Aorta (tissue), 5 donors: ENCODE measurements around the gene MS4A12. TPM values are rescaled to one million over a fixed set of nuclear protein-coding genes. Genes with fewer than 3 reads are reported as not detected.
"Not testable (repeated sequence)": the region's sequence is repeated elsewhere in the genome, so short reads cannot be mapped to it uniquely, and the experiment has no call there.

Source experiments
- ATAC-seq: fragments of 200-7000 bp; cut with Tn5 transposase; one replicate; pipeline ENCODE4 v1.9.1; 2022; ENCODE audit warnings: moderate library complexity; ENCODE audit not compliant: low FRiP score
- DNase-seq, 2 donors: peaks; one replicate each; pipeline ENCODE4 v3.0.0-alpha.2; 2020
- H3K27ac ChIP-seq, 2 donors: one replicate each; pipeline ENCODE4 v1.5.1; 2013; ENCODE audit warnings: low read length in 2 of 2, mild to moderate bottlenecking in 2 of 2, moderate library complexity in 2 of 2, control low read depth in 1 of 2, inconsistent platforms in 1 of 2, low read depth in 1 of 2
- H3K27me3 ChIP-seq, 2 donors: one replicate each; pipeline ENCODE4 v1.6.1; 2013; ENCODE audit warnings: control low read depth in 1 of 2, low read length in 1 of 2, mild to moderate bottlenecking in 1 of 2, moderate library complexity in 1 of 2; ENCODE audit not compliant: insufficient read depth in 2 of 2, control insufficient read depth in 1 of 2
- H3K36me3 ChIP-seq, 2 donors: one replicate each; pipeline ENCODE4 v1.6.1; 2013; ENCODE audit warnings: control low read depth in 1 of 2, low read length in 1 of 2, mild to moderate bottlenecking in 1 of 2; ENCODE audit not compliant: insufficient read depth in 2 of 2, control insufficient read depth in 1 of 2
- H3K4me1 ChIP-seq, 2 donors: one replicate each; pipeline ENCODE4 v1.6.1; 2013; ENCODE audit warnings: low read length in 2 of 2, control low read depth in 1 of 2, mild to moderate bottlenecking in 1 of 2, moderate library complexity in 1 of 2; ENCODE audit not compliant: insufficient read depth in 2 of 2, control insufficient read depth in 1 of 2
- H3K4me3 ChIP-seq, 2 donors: one replicate each; pipeline ENCODE4 v1.5.1; 2013; ENCODE audit warnings: low read length in 2 of 2, control low read depth in 1 of 2, mild to moderate bottlenecking in 1 of 2
- H3K9me3 ChIP-seq: one replicate; pipeline ENCODE4 v1.6.1; 2013; ENCODE audit warnings: mild to moderate bottlenecking, low read length; ENCODE audit not compliant: control insufficient read depth
- WGBS, 2 donors: extraction: QIAGEN DNeasy Blood & Tissue Kit; methylation state at CpG; one replicate each; pipeline ENCODE4 v1.1.7; 2013; 5-methylcytosine and 5-hydroxymethylcytosine counted together
- intact Hi-C, 2 donors: fragments of 100-400 bp; cut with DNase I; formaldehyde crosslinking; loops; one replicate each; pipeline versions ENCODE4 v1.14.2 to v1.15.0; 2022
- polyA plus RNA-seq, 2 donors: library from polyadenylated mRNA; stranded (reverse); fragments of 200-250 nt; gene quantifications; one replicate each; pipeline ENCODE4 v1.2.3, GENCODE V29; 2013
- total RNA-seq, 2 donors: library from RNA; stranded (reverse); fragmentation: NEBNext Ultra II Directional; extraction: Animal tissue kit (Norgen Biotek cat#: 25700); gene quantifications; one replicate each; pipeline ENCODE4 v1.2.1, GENCODE V29; 2021
- donor health status: healthy with polysubstance abuse.
- donor health status: Bipolar disorder and iron deficiency.
- donor health status: DM: no; HTN: no; CAD: no.
- donor health status: DM: no; HTN: no; CAD: no.
- donor health status: DM: yes; HTN: yes; CAD: no.

MS4A12 gene
- total and polyA plus RNA-seq, 4 donors, result 0.84 to 11.1 TPM; not detected in 2

DNA sequence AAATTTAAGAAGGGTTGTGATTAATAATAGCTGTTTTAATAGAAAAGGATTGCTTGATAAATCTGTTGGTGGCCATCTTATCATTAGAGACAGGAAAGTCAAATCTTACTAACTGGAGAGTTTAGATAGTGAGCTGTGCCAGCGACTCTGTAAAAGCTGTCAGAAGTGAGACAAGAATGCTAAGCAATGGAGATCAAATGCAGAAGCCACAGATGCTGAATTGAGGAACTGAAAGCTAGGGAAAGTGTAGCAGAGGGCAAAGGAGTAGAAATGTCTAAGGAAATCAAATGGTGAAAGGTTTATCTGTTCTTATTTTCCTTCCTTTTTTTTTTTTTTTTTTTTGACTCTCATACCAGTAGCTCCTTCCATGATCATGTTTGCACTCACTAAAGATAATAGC lies 36.4 kb downstream of the MS4A12 start:
- no peak overlapping the region for H3K4me3 ChIP-seq
- no peaks in the 10 kb centered on the region for H3K9me3 ChIP-seq
- no peaks in the 10 kb centered on the region for H3K4me1 ChIP-seq
- ATAC-seq (no peak), DNase-seq (no peak)
- intact Hi-C loops, result no loop called here
- no peaks in the 10 kb centered on the region for H3K36me3 ChIP-seq
- H3K27ac ChIP-seq, result no peak overlapping the region
- no peaks in the 10 kb centered on the region for H3K27me3 ChIP-seq
- WGBS, 2 donors, result 33 to 52% methylated on average over 1 of the region's 1 CpG

DNA sequence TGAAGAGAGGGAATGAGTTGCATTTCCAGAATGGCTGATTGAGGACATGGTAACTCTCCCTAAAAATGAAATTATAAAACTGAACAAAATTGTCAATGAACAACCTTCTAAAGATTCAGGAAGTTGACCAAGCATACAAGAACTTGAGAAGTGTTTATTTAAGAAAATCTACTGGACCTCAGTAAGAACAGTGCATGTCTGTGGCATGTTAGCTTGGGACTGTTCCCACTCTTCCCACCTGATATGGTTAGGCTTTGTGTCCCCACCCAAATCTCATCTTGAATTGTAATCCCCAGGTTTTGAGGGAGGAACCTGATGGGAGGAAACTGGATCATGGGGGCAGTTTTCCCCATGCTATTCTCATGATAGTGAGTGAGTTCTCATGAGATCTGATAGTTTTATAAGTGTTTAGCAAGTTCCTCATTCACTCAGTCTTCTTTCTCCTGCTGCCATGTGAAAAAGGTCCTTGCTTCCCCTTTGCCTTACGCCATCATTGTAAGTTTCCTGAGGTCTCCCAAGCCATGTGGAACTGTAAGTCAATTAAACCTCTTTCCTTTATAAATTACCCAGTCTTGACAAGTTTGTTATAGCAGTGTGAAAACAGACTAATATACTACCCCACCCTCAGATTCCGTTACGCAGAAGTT lies 38.0 kb downstream of the MS4A12 start:
- no peak for DNase-seq
- Histone ChIP-seq H3K27ac (no peak overlapping the region), H3K4me3 (no peak overlapping the region), H3K4me1 (no peaks in the 10 kb centered on the region), H3K36me3 (no peaks in the 10 kb centered on the region), H3K9me3 (no peaks in the 10 kb centered on the region), H3K27me3 (no peaks in the 10 kb centered on the region)
- no peak for ATAC-seq
- WGBS, 2 donors, result 91 to 92% methylated on average over 3 of the region's 3 CpGs
- intact Hi-C loops, result no loop called here

DNA sequence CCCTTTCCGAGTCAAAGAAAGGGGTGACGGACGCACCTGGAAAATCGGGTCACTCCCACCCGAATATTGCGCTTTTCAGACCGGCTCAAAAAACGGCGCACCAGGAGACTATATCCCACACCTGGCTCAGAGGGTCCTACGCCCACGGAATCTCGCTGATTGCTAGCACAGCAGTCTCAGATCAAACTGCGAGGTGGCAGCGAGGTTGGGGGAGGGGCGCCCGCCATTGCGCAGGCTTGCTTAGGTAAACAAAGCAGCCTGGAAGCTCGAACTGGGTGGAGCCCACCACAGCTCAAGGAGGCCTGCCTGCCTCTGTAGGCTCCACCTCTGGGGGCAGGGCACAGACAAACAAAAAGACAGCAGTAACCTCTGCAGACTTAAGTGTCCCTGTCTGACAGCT lies 39.8 kb downstream of the MS4A12 start:
- intact Hi-C loops, DNase-seq, H3K27ac ChIP-seq, H3K27me3 ChIP-seq, H3K36me3 ChIP-seq, H3K4me1 ChIP-seq, ATAC-seq, H3K9me3 ChIP-seq, H3K4me3 ChIP-seq: not testable (repeated sequence)
- WGBS, 2 donors, result 86 to 87% methylated on average over 12 to 18 of the region's 18 CpGs

DNA sequence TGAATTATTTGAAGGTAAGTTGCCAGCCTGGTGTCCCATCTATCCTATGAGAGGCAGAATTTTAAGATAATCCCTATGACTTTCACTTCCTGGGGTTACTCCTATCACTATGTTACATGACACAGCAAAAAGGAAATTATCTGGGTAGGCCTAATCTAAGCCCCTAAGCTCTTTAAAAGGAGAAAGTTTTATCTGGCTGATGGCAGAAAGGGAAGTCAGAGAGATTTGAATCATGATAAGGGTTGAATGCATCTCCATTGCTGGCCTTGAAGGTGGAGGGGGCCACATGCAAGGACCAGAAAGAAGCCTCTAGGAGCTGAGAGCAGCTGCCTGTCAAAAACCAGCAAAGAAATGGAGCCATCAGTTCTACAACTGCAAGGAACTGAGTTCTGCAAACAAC lies 46.0 kb downstream of the MS4A12 start:
- H3K9me3 ChIP-seq, intact Hi-C loops, H3K36me3 ChIP-seq, H3K4me1 ChIP-seq, H3K27me3 ChIP-seq, ATAC-seq, H3K27ac ChIP-seq, DNase-seq, H3K4me3 ChIP-seq: not testable (repeated sequence)

DNA sequence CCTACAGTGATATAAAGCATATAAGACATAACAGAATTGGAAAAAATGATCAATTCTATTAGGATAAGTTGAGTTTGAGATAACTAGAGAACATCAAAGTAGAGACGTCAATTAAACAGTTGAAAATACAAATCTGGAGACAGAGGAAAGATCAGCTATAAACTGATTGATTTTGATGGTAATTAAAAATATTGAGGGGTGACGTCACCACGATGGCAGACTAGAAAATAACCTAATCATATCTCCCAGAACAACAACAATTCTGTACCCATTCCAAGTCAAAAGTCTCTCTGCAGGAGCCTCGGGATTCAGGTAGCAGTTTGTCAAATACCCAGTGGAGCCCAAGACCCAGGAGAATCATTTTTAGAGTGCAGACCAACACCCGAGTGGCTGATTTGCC lies 51.5 kb downstream of the MS4A12 start:
- no peaks in the 10 kb centered on the region for H3K27me3 ChIP-seq
- no peak for ATAC-seq
- intact Hi-C loops, result no loop called here
- H3K27ac ChIP-seq, result no peak overlapping the region
- H3K9me3 ChIP-seq, result no peaks in the 10 kb centered on the region
- 75 to 77% methylated on average over 5 of the region's 5 CpGs for WGBS, 2 donors
- no peaks in the 10 kb centered on the region for H3K4me1 ChIP-seq
- H3K36me3 ChIP-seq, result no peaks in the 10 kb centered on the region
- no peak overlapping the region for H3K4me3 ChIP-seq
- DNase-seq, result no peak

Other genes with a start within 250 kb of the MS4A12 start
- 10 to 100 TPM in 1 of 2 donors, 1 to 10 TPM in 1; 1.0 to 15.5 TPM for gene MS4A4E, start 249.6 kb upstream of the MS4A12 start, total RNA-seq
- 1 to 10 TPM in 1 of 2 donors, not detected in 1; 1.0 TPM for gene MS4A4E, start 249.6 kb upstream of the MS4A12 start, polyA plus RNA-seq
- gene MS4A4A, start 212.1 kb upstream of the MS4A12 start, total RNA-seq, result 10 to 100 TPM; 32.0 to 67.0 TPM
- 10 to 100 TPM in 1 of 2 donors, 1 to 10 TPM in 1; 3.9 to 42.8 TPM for gene MS4A4A, start 212.1 kb upstream of the MS4A12 start, polyA plus RNA-seq
- 1 to 10 TPM in 1 of 2 donors, not detected in 1; 1.3 TPM for gene MS4A6E, start 165.5 kb upstream of the MS4A12 start, total RNA-seq
- not detected for gene MS4A6E, start 165.5 kb upstream of the MS4A12 start, polyA plus RNA-seq
- 100 to 1,000 TPM in 1 of 2 donors, 10 to 100 TPM in 1; 78.1 to 121 TPM for gene MS4A7, start 114.2 kb upstream of the MS4A12 start, total RNA-seq
- gene MS4A7, start 114.2 kb upstream of the MS4A12 start, polyA plus RNA-seq, result 10 to 100 TPM in 1 of 2 donors, 1 to 10 TPM in 1; 7.9 to 33.6 TPM
- gene MS4A14, start 96.3 kb upstream of the MS4A12 start, total RNA-seq, result 10 to 100 TPM in 1 of 2 donors, 1 to 10 TPM in 1; 4.1 to 13.7 TPM
- gene MS4A14, start 96.3 kb upstream of the MS4A12 start, polyA plus RNA-seq, result under 1 TPM in 1 of 2 donors, not detected in 1; 0.63 TPM
- not detected for gene MS4A5, start 63.2 kb upstream of the MS4A12 start, total RNA-seq
- gene MS4A5, start 63.2 kb upstream of the MS4A12 start, polyA plus RNA-seq, result not detected
- gene MS4A1, start 36.9 kb upstream of the MS4A12 start, total RNA-seq, result 1 to 10 TPM; 1.1 to 1.2 TPM
- under 1 TPM; 0.13 to 0.38 TPM for gene MS4A1, start 36.9 kb upstream of the MS4A12 start, polyA plus RNA-seq
- not detected for gene MS4A13, start 22.6 kb downstream of the MS4A12 start, total RNA-seq
- not detected for gene MS4A13, start 22.6 kb downstream of the MS4A12 start, polyA plus RNA-seq
- gene MS4A8, start 206.8 kb downstream of the MS4A12 start, total RNA-seq, result not detected
- 10 to 100 TPM in 1 of 2 donors, not detected in 1; 17.9 TPM for gene MS4A8, start 206.8 kb downstream of the MS4A12 start, polyA plus RNA-seq
- not detected for gene MS4A18, start 231.9 kb downstream of the MS4A12 start, total RNA-seq
- gene MS4A18, start 231.9 kb downstream of the MS4A12 start, polyA plus RNA-seq, result not detected